IPS-15b (cell line): ENCODE results near the gene RWDD1.

Experiments
- H3K27me3 ChIP-seq: one replicate; pipeline ENCODE4 v1.6.1; 2013; ENCODE audit warnings: low read length; ENCODE audit not compliant: control insufficient read depth, insufficient read depth
- H3K36me3 ChIP-seq: one replicate; pipeline ENCODE4 v1.6.1; 2013; ENCODE audit warnings: low read length; ENCODE audit not compliant: control insufficient read depth, insufficient read depth
- H3K4me1 ChIP-seq: one replicate; pipeline ENCODE4 v1.6.1; 2013; ENCODE audit warnings: mild to moderate bottlenecking, low read length; ENCODE audit not compliant: control insufficient read depth, insufficient read depth
- H3K4me3 ChIP-seq: one replicate; pipeline ENCODE4 v1.5.1; 2013; ENCODE audit warnings: low read depth, low read length
- H3K9ac ChIP-seq: one replicate; pipeline ENCODE4 v1.6.1; 2013; ENCODE audit warnings: low read depth, mild to moderate bottlenecking, low read length
- H3K9me3 ChIP-seq: one replicate; pipeline ENCODE4 v1.6.1; 2013; ENCODE audit warnings: mild to moderate bottlenecking, low read length; ENCODE audit not compliant: control insufficient read depth, insufficient read depth

The RWDD1 gene

GRCh38 chr6:116562019-116562403 lies 9.3 kb upstream of the RWDD1 start:
- Histone ChIP-seq H3K4me3 (no peak overlapping the region), H3K9ac (no peak overlapping the region), H3K4me1 (no peaks in the 10 kb centered on the region), H3K36me3 (no peaks in the 10 kb centered on the region), H3K27me3 (no peaks in the 10 kb centered on the region), H3K9me3 (no peaks in the 10 kb centered on the region)

DNA sequence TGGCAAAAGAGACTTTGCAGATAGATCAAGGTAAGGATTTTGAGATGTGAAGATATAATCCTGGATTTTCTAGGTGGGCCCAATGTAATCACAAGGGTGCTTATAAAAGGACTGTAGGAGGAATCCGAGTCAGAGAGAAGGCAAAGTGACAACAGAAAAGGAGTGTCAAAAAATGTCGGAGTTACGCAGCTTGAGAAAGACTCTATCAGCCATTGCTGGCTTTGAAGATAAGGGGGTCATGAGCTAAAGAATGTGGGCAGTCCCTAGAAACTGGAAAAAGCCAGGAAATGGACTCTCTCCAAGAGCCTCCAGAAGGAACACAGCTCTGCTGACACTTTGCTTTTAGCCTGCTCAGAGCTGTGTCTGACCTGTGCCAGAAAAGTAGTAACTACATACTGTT lies 8.7 kb upstream of the RWDD1 start:
- Histone ChIP-seq H3K4me3 (no peak overlapping the region), H3K9me3 (no peaks in the 10 kb centered on the region), H3K9ac (no peak overlapping the region), H3K4me1 (no peaks in the 10 kb centered on the region), H3K27me3 (no peaks in the 10 kb centered on the region), H3K36me3 (no peaks in the 10 kb centered on the region)

DNA sequence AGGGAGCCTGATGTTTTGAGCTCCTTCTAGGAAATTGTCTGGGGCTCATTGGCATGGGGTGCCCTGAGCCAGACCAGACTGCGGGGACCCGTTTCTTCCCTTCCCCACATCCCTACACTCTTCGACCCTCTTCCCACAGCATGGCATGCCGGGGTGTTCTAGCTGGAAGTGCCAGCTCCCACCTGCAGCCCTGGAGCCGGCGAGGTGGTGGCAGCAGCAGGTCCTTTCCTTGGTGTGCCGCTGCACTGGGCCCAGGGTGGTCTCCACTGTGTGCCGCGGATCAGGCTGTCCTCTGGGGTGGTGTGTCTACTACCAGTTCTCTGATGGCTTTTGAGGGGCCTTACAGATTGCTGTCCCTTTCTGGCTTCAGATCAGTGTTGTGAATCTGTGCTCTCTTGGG lies 7.5 kb upstream of the RWDD1 start:
- Histone ChIP-seq H3K9ac (no peak overlapping the region), H3K9me3 (no peaks in the 10 kb centered on the region), H3K27me3 (no peaks in the 10 kb centered on the region), H3K36me3 (no peaks in the 10 kb centered on the region), H3K4me1 (no peaks in the 10 kb centered on the region), H3K4me3 (no peak overlapping the region)

DNA sequence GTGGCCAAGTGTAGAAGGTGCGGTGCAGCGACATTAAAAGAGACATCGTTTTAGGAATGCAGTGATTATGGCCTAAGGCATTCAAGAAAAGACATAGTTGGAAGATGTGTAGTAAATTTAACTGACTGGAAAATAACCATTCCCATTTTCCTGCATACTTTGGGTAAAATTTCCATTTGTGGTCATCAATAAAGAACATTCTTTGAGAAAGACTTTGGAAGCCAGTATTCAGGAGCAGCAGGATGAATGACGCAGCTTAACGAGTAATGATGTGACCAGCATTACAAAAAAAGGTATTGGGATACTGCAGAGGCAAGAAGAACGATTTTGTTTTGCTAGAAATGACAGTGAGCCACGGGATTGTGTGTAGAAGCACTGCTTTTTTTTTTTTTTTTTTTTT lies 7.0 kb upstream of the RWDD1 start:
- Histone ChIP-seq H3K9me3 (no peaks in the 10 kb centered on the region), H3K4me3 (no peak overlapping the region), H3K9ac (no peak overlapping the region), H3K36me3 (no peaks in the 10 kb centered on the region), H3K4me1 (no peaks in the 10 kb centered on the region), H3K27me3 (no peaks in the 10 kb centered on the region)

DNA sequence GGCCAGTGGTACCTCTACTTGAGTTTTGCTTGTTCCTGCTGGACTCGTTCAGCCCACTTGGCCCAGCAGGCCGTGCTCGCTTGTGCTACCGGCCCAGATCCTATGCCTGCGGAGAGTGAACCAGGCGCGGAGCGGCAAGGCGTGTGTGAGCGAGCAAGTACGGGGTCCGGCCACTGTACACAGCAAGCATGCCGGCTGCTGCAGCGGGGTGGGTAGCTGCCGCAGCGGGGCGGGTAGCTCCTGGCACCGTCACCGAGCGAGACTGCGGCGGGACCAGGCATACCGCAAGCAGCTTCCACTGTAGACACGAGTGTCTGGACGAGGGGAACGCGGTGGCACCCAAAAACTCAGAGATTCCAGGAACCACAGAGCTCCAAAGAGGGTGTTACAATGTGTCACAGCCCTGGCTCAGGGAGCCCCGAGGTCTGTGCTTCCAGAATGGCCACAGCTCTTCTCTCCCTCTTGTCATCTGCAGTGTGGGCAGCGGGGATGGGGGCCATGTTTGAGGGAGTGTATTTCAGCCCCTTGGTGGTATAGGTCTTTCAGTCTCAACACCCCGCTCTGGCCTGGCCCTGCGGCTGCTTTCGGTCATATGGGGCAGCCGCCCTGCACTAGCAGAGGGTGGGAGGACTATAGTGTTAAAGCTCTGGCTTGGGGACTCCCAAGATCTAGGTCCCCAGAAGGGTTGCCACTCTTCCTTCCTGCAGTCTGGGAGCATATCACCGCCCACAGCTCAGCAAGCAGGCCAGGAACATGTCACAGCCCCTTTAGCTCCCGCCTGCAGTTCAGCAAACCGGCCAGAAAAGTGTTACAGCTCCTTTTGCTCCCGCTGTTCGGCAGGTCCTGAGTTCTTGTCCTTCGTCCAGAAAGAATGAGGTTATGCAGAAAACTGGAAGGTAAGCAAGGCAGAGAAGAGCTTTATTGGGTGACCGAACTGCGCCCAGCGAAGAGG lies 6.1 kb upstream of the RWDD1 start:
- no peaks in the 10 kb centered on the region for H3K36me3 ChIP-seq
- no peaks in the 10 kb centered on the region for H3K4me1 ChIP-seq
- no peak overlapping the region for H3K4me3 ChIP-seq
- no peak overlapping the region for H3K9ac ChIP-seq
- no peaks in the 10 kb centered on the region for H3K9me3 ChIP-seq
- H3K27me3 ChIP-seq, result no peaks in the 10 kb centered on the region

DNA sequence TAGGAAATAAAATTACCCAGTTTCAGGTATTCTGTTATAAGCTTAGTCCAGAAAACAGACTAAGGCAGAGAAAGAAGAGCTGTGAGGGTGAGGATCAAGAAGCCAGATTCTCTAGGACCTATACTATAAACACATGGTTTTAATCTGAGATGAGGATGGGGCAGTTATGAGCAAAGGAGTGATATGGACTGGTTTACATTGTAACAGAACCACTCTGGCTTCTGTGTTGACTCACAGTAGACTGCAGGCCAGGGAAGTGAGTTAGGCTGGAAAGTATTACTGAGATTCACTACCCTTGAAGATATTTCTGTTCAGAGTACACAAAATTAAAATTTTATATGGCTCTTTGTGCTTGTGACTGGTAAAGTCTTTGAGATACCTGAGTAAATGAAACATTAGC lies 3.2 kb upstream of the RWDD1 start:
- no peaks in the 10 kb centered on the region for H3K36me3 ChIP-seq
- no peak overlapping the region for H3K9ac ChIP-seq
- H3K4me1 ChIP-seq, result peaks cover 3% of the 10 kb centered on the region
- no peaks in the 10 kb centered on the region for H3K27me3 ChIP-seq
- H3K9me3 ChIP-seq, result no peaks in the 10 kb centered on the region
- no peak overlapping the region for H3K4me3 ChIP-seq

DNA sequence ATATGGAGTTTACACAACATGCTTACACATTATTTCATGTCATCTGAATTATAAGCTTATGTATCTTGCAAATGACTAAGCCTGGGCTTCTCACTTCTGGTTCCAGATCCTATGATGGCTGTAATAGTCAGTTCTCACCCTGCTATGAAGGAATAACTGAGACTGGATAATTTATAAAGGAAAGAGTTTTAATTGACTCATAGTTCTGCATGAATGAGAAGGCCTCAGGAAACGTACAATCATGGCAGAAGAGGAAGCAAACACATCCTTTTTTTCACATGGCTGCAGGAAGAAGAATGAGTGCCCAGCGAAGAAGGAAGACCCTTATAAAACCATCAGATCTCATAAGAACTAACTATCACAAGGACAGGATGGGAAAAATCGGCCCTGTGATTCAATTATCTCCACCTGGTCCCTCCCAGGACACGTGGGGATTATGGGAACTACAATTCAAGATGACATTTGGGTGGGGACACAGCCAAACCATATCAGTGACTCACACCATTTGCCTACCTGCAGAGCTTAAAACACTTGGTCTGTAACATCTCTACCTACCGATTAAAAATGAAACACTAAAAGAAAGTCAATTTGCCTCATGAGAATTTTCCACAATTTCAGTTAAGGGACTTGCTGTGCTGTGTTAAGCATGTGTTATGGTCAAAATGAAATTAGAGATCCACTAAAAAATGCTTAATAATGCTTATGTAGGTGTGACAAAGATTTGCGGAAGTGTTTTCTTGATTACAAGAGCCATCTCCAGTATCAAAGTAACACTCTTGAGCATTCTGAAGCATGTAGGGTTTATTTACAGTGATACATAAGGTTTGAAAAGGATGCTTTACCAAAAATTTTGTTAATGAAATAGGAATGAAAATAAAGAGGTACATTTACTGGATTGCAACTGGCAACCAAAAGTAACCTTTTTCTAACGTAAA lies 2.2 kb upstream of the RWDD1 start:
- Histone ChIP-seq H3K27me3 (no peaks in the 10 kb centered on the region), H3K36me3 (no peaks in the 10 kb centered on the region), H3K4me3 (no peak overlapping the region), H3K4me1 (peaks cover 3% of the 10 kb centered on the region), H3K9ac (no peak overlapping the region), H3K9me3 (no peaks in the 10 kb centered on the region)

GRCh38 chr6:116571683-116572000 lies 338 bp downstream of the RWDD1 start:
- no peaks in the 10 kb centered on the region for H3K9me3 ChIP-seq
- peak overlapping the region; percentile 99 for H3K4me3 ChIP-seq
- H3K9ac ChIP-seq, result peak overlapping the region; percentile 82
- no peaks in the 10 kb centered on the region for H3K27me3 ChIP-seq
- peaks cover 3% of the 10 kb centered on the region for H3K4me1 ChIP-seq
- H3K36me3 ChIP-seq, result no peaks in the 10 kb centered on the region

DNA sequence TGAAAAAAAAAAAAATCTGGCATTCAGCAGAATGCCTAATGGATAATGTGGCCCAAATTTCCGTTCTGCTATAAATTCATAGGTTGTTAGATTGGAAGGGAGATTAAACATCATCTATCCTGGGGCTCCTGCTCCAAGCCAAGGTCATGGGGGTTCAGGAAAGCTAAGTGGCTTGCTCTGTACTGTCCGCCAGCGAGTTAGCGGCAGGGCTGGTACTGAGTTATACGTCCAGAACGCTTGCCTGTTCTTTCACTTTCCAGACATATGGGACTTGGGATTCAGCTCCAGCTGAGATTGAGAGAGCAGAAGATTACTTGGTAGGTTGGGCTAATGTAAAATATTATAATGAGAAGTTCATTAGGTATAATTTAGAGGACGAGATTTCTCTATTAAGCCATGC lies 858 bp downstream of the RWDD1 start:
- H3K27me3 ChIP-seq, result no peaks in the 10 kb centered on the region
- no peaks in the 10 kb centered on the region for H3K9me3 ChIP-seq
- H3K9ac ChIP-seq, result peak overlapping the region; percentile 82
- peak overlapping the region; percentile 99 for H3K4me3 ChIP-seq
- H3K36me3 ChIP-seq, result no peaks in the 10 kb centered on the region
- peaks cover 3% of the 10 kb centered on the region for H3K4me1 ChIP-seq

GRCh38 chr6:116575227-116575626 lies 3.9 kb downstream of the RWDD1 start:
- Histone ChIP-seq H3K4me3 (no peak overlapping the region), H3K9me3 (no peaks in the 10 kb centered on the region), H3K36me3 (no peaks in the 10 kb centered on the region), H3K27me3 (no peaks in the 10 kb centered on the region), H3K4me1 (peaks cover 3% of the 10 kb centered on the region), H3K9ac (no peak overlapping the region)

- H3K27me3 ChIP-seq, result no peaks in the 10 kb centered on the region
- H3K9ac ChIP-seq, result no peak overlapping the region
- no peak overlapping the region for H3K4me3 ChIP-seq
- H3K36me3 ChIP-seq, result no peaks in the 10 kb centered on the region
- peaks cover 3% of the 10 kb centered on the region for H3K4me1 ChIP-seq
- no peaks in the 10 kb centered on the region for H3K9me3 ChIP-seq
Measured at GRCh38 chr6:116577486-116577885, 6.2 kb downstream of the RWDD1 start.

- no peaks in the 10 kb centered on the region for H3K27me3 ChIP-seq
- H3K4me1 ChIP-seq, result no peaks in the 10 kb centered on the region
- no peaks in the 10 kb centered on the region for H3K36me3 ChIP-seq
- no peak overlapping the region for H3K4me3 ChIP-seq
- H3K9ac ChIP-seq, result no peak overlapping the region
- no peaks in the 10 kb centered on the region for H3K9me3 ChIP-seq
Measured at GRCh38 chr6:116578335-116578734, 7.0 kb downstream of the RWDD1 start.
